CD4-positive, alpha-beta T cell treated with Interleukin-2 at 100 ng/mL for 4 hours (primary cell): ENCODE results near the gene KIF1C.
A peak's percentile ranks its signal among the peaks of the same experiment; 100 is the strongest.
"Not testable (repeated sequence)": the region's sequence is repeated elsewhere in the genome, so short reads cannot be mapped to it uniquely, and the experiment has no call there.

Experiments
- DNase-seq: peaks from one replicate; pipeline ENCODE4 v3.0.0-alpha.2; 2020; ENCODE audit warnings: low spot score

KIF1C gene

DNA sequence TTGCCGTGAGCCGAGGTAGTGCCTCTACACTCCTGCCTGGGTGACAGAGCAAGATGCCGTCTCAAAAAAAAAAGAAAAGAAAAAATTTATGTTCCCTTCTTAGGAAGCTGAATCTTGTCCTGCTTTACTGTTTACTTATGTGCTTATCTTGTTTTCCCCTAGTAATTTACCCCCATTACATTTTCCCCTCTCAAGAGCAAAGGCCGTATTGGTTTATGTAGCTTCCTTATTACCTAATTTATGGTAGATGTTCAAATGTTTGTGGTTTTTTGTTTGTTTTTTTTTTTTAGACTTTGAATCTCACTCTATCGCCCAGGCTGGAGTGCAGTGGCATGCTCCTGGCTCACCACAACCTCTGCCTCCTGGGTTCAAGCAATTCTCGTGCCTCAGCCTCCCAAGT, 47.7 kb downstream of the KIF1C start:
- no peak for DNase-seq

DNA sequence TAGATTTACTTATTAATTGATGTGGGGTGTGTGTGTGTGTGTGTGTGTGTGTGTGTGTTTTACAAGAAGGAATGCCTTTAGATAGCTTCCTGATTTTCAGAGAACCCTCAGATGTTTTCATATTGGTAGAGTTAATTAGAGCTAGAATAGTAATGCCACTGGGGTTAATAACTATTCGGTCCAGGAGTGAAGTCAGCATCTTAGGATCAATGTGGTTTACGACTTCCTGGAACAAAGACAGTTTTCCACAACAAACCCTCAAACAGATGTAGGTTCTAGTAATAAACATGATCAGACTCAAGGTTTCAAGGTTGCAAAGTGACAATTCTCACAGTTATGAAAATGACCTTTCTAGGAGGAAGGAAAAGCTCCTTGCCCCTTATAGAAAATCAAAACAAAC, 49.7 kb downstream of the KIF1C start:
- peak; percentile 59 for DNase-seq

DNA sequence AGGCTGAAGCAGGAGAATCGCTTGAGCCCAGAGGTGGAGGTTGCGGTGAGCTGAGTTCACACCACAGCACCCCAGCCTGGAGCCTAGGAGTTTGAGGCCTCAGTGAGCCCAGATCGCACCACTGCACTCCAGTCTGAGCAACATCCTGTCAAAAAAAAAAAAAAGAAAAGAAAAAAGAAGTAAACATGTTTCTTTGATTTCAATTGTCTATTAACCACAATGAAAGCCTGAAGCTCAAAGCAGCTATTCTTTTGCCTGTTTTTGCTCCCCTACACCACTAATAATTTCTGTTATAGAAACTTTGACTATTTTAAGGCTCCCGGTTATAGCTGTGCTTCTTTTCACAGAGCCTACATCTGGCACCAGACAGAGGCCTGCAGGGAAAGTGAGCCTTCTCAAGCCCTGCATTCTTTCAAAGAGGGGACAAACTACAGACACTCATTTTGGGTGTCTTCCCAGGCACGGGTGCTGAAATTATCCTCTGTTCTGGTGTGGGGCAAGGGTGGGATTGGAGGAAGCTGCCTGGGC, 51.6 kb downstream of the KIF1C start:
- DNase-seq: peak; percentile 83

DNA sequence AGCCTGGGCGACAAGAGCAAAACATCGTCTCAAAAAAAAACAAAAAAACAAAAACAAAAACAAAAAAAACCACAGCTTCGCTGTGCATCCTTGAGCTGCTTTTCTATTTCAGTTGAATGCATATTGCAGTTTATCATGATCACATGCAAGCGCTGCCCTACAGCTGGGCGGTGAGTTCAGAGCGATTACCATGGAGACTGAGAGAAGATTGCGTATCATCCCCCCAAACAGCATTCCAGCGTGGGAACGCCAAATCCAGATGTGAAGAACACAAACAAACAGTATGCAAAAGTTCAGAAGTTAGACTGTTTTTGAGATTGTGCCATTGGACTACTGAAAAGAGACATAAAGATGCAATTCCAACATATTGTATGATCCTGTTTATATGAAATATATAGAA, 52.5 kb downstream of the KIF1C start:
- no peak for DNase-seq

DNA sequence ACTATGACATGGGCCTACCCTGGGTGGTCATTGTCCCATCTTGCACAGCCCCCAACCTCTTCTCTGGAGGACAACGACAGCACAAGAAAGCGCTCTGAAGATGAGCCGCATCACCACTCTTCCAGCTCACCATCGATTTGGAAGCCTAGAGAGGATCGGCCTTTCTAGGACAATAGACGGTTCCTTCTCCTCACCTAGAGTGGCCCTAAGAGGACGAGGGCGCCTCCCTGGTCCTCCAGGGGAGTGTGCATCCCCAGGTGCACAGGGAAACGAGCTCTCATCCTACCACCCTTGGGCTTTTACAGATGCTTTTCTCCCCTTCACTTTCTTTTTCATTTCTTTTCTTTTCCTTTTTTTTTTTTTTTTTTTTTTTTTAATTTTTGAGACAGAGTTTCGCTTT, 57.8 kb downstream of the KIF1C start:
- DNase-seq: no peak

DNA sequence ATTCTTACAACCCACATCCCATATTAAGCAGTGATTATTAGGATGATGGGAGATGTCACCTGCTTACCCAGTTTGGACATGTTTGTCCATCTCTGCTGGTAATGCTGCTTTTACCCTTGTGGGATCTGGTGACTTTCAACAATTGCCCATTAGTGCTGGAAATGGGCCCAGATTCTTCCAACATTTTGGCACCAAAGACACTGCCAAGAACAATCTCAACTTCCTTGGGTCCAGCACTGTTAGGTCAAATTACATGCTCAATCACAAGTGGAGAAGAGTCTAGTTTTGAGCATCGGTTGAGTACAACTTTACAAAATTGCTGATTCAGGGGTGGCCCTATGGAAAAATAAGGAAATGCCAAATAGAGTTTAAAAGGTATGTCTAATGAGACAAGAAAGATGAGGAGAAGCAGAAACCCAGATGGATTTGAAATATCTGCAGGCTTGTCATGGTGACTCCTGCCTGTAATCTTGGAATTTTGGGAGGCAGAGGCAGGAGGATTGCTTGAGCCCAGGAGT, 67.5 kb downstream of the KIF1C start:
- no peak for DNase-seq

DNA sequence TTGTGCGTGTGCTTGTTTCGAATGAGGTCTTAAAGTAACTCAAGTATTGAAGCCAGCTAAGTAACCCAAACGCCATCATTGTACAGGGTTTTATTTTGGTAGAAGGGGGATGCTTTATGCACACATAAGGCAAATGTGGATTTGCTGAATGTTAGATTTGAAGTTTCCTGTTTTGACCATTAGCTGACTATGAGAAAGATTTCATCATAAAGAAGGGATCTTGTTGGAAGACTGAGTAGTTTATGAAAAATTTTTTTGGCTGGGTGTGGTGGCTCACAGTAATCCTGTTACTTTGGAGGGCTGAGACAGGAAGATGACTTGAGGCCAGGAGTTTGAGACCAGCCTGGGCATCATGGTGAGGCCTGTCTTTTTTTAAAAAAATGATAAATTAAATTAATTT, 70.5 kb downstream of the KIF1C start:
- no peak for DNase-seq

DNA sequence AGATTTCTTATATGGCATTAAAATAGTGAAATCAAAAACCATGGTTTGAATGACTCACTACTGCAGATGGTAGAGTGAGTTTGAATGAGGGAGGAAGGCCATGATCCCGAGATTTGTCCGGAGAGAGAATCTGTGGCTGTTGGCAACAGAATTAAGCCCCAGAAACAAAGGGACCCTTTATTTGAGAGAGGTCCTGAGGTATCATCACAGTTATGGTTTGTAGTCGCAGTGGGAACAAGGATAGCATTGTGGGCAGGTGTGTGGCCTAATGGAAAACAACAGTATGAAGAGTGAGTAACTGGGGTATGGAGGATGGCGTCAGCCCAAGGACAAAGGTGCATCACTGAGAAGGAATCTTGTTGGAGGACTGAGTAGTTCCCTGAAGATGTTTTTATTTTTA, 72.0 kb downstream of the KIF1C start:
- DNase-seq: no peak

DNA sequence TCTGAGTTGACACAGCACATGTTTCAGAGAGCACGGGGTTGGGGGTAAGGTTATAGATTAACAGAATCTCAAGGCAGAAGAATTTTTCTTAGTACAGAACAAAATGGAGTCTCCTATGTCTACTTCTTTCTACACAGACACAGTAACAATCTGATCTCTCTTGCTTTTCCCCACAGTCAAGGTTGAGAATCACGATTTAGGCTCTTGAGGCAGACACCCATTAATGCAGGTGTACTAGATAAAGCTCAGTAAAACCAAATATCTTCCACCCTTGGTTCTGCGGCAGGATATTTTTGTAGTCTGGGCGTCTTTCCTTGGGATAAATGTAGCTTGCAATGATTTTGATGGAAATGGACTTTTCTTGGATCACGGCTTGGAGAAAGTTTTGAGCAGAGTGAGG, 77.7 kb downstream of the KIF1C start:
- not testable (repeated sequence) for DNase-seq

DNA sequence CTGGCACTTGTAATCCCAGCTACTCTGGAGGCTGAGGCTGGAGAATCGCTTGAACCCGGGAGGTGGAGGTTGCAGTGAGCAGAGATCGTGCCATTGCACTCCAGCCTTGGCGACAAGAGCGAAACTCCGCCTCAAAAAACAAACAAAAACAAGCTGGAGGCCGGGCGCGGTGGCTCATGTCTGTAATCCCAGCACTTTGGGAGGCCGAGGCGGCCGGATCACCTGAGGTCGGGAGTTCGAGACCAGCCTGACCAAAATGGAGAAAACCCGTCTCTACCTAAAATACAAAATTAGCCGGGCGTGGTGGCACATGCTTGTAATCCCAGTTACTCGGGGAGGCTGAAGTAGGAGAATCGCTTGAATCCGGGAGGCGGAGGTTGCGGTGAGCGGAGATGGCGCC, 79.5 kb downstream of the KIF1C start:
- not testable (repeated sequence) for DNase-seq

DNA sequence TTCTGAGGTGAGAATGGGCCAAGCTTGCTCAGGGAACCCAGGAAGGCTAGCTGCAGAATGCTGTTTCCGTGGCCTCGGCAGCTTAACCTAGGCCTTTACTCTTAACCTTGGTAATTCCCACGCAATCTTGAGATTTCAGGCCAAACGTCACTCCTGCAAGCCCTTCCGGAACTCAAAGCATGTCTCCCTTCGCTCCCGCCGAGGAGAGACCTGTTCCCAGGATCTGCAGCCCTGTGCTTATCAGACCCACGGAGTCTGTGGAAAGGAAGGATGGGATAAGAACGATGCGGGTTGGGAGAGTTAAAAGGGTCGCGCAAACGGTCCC, 80.0 kb downstream of the KIF1C start:
- DNase-seq: no peak
